Neural progenitor cell (in vitro differentiated cells): ENCODE measurements around the gene MAPRE2.

ENCODE experiments used
- CTCF ChIP-seq: fragments of 200-600 bp; sonication (generic); IDR thresholded peaks from 2 replicates; pipeline ENCODE4 v1.5.1; 2017; ENCODE audit warnings: antibody characterized with exemption, mild to moderate bottlenecking
- EZH2phosphoT487 ChIP-seq: fragments of 200-600 bp; sonication (generic); IDR thresholded peaks from 2 replicates; pipeline ENCODE4 v1.6.1; 2017; ENCODE audit warnings: antibody characterized with exemption

- TF ChIP-seq CTCF (no peak), EZH2phosphoT487 (no peak)
Measured at GRCh38 chr18:35099911-35100310, 58.7 kb downstream of the MAPRE2 start.
